Vagina (tissue), 2 donors: ENCODE measurements around the gene SFT2D3.

ENCODE experiments used
- CTCF ChIP-seq, 3 experiments: fragments of 450-650 bp in 2 of 3; fragments of 200-600 bp in 1 of 3; sonication (generic) in 1 of 3; IDR thresholded peaks; one replicate each; pipeline ENCODE4 v1.5.1; 2017 to 2019; ENCODE audit warnings: antibody characterized with exemption in 3 of 3, mild to moderate bottlenecking in 2 of 3, moderate library complexity in 2 of 3
- POLR2A ChIP-seq, 2 donors: fragments of 450-650 bp; IDR thresholded peaks; one replicate each; pipeline ENCODE4 v1.6.1; 2017; ENCODE audit warnings: antibody characterized with exemption in 2 of 2, mild to moderate bottlenecking in 2 of 2, moderate library complexity in 2 of 2

- TF ChIP-seq CTCF (IDR thresholded peaks at IDR 0.05) (no peak), POLR2A (IDR thresholded peaks at IDR 0.05) (no peak)
Measured at GRCh38 chr2:127680706-127681287, 20.5 kb upstream of the SFT2D3 start.
